Progenitor cell of endocrine pancreas (in vitro differentiated cells): Measurements from ENCODE around the gene TMEM145. TPM values are rescaled to one million over a fixed set of nuclear protein-coding genes. Genes with fewer than 3 reads are reported as not detected.
"Not testable (repeated sequence)": the region's sequence is repeated elsewhere in the genome, so short reads cannot be mapped to it uniquely, and the experiment has no call there.

Experiments
- DNase-seq: peaks from one replicate; pipeline ENCODE4 v3.0.0; 2021; ENCODE audit warnings: low spot score; ENCODE audit not compliant: unreplicated experiment
- H3K27ac Mint-ChIP-seq: 2 replicates; pipeline ENCODE4 v1.8.0; 2021; ENCODE audit warnings: mild to moderate bottlenecking, moderate library complexity, mixed read lengths
- H3K27me3 Mint-ChIP-seq: 2 replicates; pipeline ENCODE4 v1.8.0; 2021; ENCODE audit warnings: mixed read lengths
- H3K36me3 Mint-ChIP-seq: 2 replicates; pipeline ENCODE4 v1.8.0; 2022; ENCODE audit warnings: mixed read lengths; ENCODE audit not compliant: insufficient read depth
- H3K4me1 Mint-ChIP-seq: 2 replicates; pipeline ENCODE4 v1.8.0; 2021; ENCODE audit warnings: low read depth, mixed read lengths
- H3K4me3 Mint-ChIP-seq: 2 replicates; pipeline ENCODE4 v1.8.0; 2021; ENCODE audit warnings: low read depth, mild to moderate bottlenecking, moderate library complexity, mixed read lengths
- H3K9me3 Mint-ChIP-seq: 2 replicates; pipeline ENCODE4 v1.8.0; 2021; ENCODE audit warnings: low read depth, mixed read lengths
- CTCF ChIP-seq: fragments of 200-600 bp; sonication (generic); IDR thresholded peaks from one replicate; pipeline ENCODE4 v1.5.0; 2021; ENCODE audit warnings: antibody characterized with exemption, mild to moderate bottlenecking; ENCODE audit not compliant: unreplicated experiment
- total RNA-seq: library from RNA; stranded (reverse); gene quantifications from 2 replicates; pipeline ENCODE4 v1.2.1, GENCODE V29; 2021

The TMEM145 gene
- total RNA-seq, 1 donor from 2014 or later, result 1.9 TPM

GRCh38 chr19:42335971-42336370 is 22.9 kb downstream of the TMEM145 start:
- no peak for TF ChIP-seq CTCF
- no peaks in the 10 kb centered on the region for H3K9me3 Mint-ChIP-seq
- H3K27ac Mint-ChIP-seq, result no peak overlapping the region
- no peak for DNase-seq
- no peaks in the 10 kb centered on the region for H3K4me1 Mint-ChIP-seq
- H3K4me3 Mint-ChIP-seq, result no peak overlapping the region
- H3K36me3 Mint-ChIP-seq, result peaks cover 8% of the 10 kb centered on the region
- no peaks in the 10 kb centered on the region for H3K27me3 Mint-ChIP-seq

- H3K36me3 Mint-ChIP-seq, result peaks cover 10% of the 10 kb centered on the region
- H3K27me3 Mint-ChIP-seq, H3K4me1 Mint-ChIP-seq, H3K4me3 Mint-ChIP-seq, DNase-seq, H3K9me3 Mint-ChIP-seq: not testable (repeated sequence)
- H3K27ac Mint-ChIP-seq, result peak overlapping the region; percentile 46
Observed at GRCh38 chr19:42339126-42339860, 26.2 kb downstream of the TMEM145 start.

GRCh38 chr19:42339922-42340321 is 26.8 kb downstream of the TMEM145 start:
- not testable (repeated sequence) for H3K27me3 Mint-ChIP-seq, H3K27ac Mint-ChIP-seq, DNase-seq, H3K4me1 Mint-ChIP-seq, H3K9me3 Mint-ChIP-seq, H3K4me3 Mint-ChIP-seq
- H3K36me3 Mint-ChIP-seq, result peaks cover 14% of the 10 kb centered on the region

GRCh38 chr19:42343344-42344110 is 30.4 kb downstream of the TMEM145 start:
- no peak for DNase-seq
- H3K27ac Mint-ChIP-seq, result no peak overlapping the region
- no peak overlapping the region for H3K4me3 Mint-ChIP-seq
- no peaks in the 10 kb centered on the region for H3K4me1 Mint-ChIP-seq
- peak; percentile 20 for TF ChIP-seq CTCF
- peaks cover 18% of the 10 kb centered on the region for H3K36me3 Mint-ChIP-seq
- H3K27me3 Mint-ChIP-seq, result no peaks in the 10 kb centered on the region
- H3K9me3 Mint-ChIP-seq, result no peaks in the 10 kb centered on the region

- H3K27ac Mint-ChIP-seq, result no peak overlapping the region
Observed at GRCh38 chr19:42344336-42344893, 31.3 kb downstream of the TMEM145 start.

More at GRCh38 chr19:42344336-42344893, 31.3 kb downstream of the TMEM145 start:
- TF ChIP-seq CTCF, result no peak
- Mint-ChIP-seq H3K36me3 (peaks cover 15% of the 10 kb centered on the region), H3K27me3 (no peaks in the 10 kb centered on the region), H3K4me3 (no peak overlapping the region), H3K4me1 (no peaks in the 10 kb centered on the region), H3K9me3 (no peaks in the 10 kb centered on the region)
- DNase-seq, result no peak
